Measurements from ENCODE around the gene FAF2. TPM values are rescaled to one million over a fixed set of nuclear protein-coding genes. Genes with fewer than 3 reads are reported as not detected.
"Not testable (repeated sequence)": the region's sequence is repeated elsewhere in the genome, so short reads cannot be mapped to it uniquely, and the experiment has no call there.

FAF2 gene
- total RNA-seq, 1 experiment from 2014 or later = 66.9 TPM

DNA sequence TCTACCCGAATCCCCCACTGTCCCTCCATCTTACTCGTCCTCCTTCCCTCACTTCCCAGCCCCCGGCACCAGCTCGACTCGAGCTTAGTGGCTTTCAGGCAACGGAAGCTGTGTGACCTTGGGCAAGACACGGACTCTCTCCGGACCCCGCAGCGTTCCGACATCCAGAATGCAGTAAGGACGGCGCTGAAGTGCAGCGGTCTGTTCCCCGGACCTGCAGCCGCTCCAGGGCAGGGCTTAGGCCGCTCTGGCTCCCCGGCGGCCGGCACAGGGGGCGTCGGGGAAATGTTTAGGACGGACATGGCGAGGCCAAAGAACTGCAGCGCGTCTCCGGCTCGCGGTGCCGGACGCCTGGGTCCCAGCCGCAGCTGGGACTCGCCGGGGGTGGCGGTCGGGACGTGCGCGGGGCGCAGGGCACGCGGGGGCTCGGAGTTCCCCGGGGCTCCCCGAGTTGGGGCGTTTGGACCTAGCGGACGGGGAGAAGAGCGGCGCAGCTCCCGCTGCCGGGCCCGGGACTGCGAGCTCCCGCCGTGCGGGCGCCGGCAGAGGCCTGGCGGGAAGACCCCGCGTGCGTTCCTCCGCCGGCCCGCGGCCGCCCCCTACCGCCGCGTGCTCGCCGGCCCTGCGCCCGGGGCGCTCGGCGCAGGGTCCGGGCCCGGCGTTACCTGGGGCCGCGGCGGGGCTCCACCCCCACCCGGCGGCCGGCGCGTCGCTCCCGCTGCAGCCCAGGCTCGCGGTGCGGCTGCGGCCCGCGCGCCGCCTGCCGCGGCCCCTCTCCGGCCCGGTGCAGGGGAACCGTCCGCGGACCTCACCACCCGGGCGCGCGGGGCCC, 94.6 kb downstream of the FAF2 start:
- DNase-seq (ENCODE audit: low read depth) = no peak

DNA sequence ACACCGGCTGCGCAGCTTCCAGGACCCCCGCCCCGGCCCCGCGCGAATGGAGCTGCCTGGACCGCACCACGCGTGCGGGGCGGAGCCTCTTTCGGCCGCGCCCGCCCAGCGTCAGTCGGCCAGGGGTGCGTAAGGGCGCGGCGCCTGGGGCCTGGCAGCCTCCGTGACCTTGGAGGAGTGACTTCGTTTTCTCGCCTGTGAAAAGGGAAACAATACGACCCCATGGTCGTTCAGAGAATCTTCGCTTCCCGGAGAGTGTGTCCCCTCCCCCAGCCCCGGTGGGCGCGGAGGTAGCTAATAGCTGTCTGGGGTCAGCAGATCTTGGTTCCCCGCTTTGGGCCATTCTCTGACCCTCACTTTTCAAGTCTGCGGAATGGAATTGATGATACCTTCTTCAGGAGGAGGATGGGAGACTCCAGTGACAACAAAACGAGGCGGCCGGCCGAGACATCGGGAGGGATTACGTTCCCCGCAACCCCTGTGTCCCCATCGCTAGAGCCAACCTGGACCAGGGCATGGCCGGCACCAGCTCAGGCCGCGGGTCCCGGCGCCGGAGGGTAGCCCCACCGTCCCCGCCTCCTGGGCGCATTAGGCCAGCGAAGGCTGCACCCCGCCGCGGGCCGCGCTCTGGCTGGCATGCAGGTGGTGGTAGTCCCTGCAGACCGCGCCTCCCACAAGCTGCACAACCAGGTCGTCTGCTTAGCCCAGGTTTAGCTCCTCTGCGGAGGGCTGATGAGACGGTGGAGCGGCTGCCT, 95.4 kb downstream of the FAF2 start:
- peak; percentile 56 for DNase-seq (ENCODE audit: low read depth)

DNA sequence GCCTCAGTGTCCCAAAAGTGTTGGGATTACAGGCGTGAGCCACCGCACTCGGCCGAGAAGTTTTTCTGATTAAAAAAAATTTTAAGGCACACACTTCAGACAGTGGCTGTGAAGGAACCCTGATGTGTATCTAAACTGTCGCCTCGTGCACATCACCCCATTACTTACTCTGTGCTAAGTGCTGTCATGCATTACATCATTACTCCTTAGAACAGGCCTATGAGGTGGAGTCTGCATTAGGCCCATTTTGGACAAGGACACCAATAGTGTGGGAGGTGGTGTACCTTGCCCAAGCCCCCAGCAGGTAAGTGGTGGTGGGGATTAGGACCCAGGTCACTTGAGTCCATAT, 97.2 kb downstream of the FAF2 start:
- DNase-seq (ENCODE audit: low read depth) = no peak

- no peak for DNase-seq (ENCODE audit: low read depth)
Measured at GRCh38 chr5:176545737-176546509, 97.7 kb downstream of the FAF2 start.

GRCh38 chr5:176547802-176548201, 99.6 kb downstream of the FAF2 start:
- DNase-seq (ENCODE audit: low read depth) = peak; percentile 64

- DNase-seq (ENCODE audit: low read depth) = no peak
Measured at GRCh38 chr5:176548967-176549444, 100.8 kb downstream of the FAF2 start, which contains the start of gene CDHR2. Gene CDHR2 (plus strand): TSS chr5:176549342. CDS start chr5:176565353, 16,011 bp downstream.

GRCh38 chr5:176549871-176550270, 101.7 kb downstream of the FAF2 start:
- DNase-seq (ENCODE audit: low read depth) = no peak

GRCh38 chr5:176550275-176550831, 102.2 kb downstream of the FAF2 start:
- no peak for DNase-seq (ENCODE audit: low read depth)

DNA sequence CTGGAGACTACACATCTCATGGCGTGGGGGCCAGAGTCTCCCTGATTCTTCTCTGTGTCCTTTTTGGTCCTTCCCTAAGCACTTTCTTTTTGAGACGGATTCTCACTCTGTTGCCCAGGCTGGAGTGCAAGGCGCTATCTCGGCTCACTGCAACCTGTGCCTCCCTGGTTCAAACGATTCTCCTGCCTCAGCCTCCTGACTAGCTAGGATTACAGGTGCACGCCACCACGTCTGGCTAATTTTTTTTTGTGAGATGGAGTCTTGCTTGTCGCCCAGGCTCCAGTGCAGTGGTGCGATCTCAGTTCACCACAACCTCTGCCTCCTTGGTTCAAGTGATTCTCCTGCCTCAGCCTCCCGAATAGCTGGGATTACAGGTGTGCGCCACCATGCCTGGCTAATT, 102.8 kb downstream of the FAF2 start:
- DNase-seq (ENCODE audit: low read depth) = not testable (repeated sequence)

DNA sequence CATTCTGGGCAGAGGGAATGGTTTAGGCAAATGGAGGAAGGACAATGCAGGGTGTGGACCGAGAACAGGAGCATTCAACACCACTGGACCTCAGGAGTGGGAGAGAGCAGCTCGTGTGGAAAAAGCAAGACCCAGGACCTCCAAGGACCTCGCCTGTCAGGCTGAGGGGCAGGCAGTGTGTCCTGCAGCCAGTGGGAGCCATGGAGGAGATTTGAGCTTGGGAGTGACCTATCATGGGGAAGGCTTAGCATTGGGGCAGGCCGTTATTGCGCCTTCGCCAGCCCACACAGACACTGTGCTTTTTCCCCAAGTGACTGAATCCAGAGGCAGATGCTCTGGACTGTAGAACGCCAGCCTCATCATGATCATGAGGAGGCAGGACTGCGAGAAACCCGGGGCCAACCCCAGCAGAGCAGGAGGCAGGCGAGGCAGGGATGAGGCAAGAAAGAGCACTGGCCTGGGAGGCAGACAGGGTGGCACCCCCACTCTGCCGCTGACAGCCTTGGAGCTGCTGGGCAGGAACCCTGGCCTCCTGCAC, 104.2 kb downstream of the FAF2 start:
- DNase-seq (ENCODE audit: low read depth) = no peak

- DNase-seq (ENCODE audit: low read depth) = no peak
Measured at GRCh38 chr5:176553260-176554085, 105.3 kb downstream of the FAF2 start.

GRCh38 chr5:176557846-176558245, 109.7 kb downstream of the FAF2 start:
- no peak for DNase-seq (ENCODE audit: low read depth)

Small RNA genes within 50 kb of the gene (small RNA-seq; reads per million reads assigned to genes)
- gene AC010297.1 = not detected
- not detected for gene RF00019
- gene RN7SL684P = not detected

Other genes starting within 250 kb of the FAF2 start
- gene SIMC1, start 210.0 kb upstream of the FAF2 start, total RNA-seq (2014; rRNA removed; shearing (Covaris generic)) = 9.4 and 9.6 TPM in 2 replicates
- 51.3 and 68.3 TPM in 2 replicates for gene KIAA1191, start 86.6 kb upstream of the FAF2 start, total RNA-seq (2014; rRNA removed; shearing (Covaris generic))
- gene ARL10, start 82.9 kb upstream of the FAF2 start, total RNA-seq (2014; rRNA removed; shearing (Covaris generic)) = 0.79 and 2.2 TPM in 2 replicates
- 88.6 and 94.4 TPM in 2 replicates for gene NOP16, start 59.8 kb upstream of the FAF2 start, total RNA-seq (2014; rRNA removed; shearing (Covaris generic))
- 231 and 320 TPM in 2 replicates for gene HIGD2A, start 59.6 kb upstream of the FAF2 start, total RNA-seq (2014; rRNA removed; shearing (Covaris generic))
- 156 and 158 TPM in 2 replicates for gene CLTB, start 31.8 kb upstream of the FAF2 start, total RNA-seq (2014; rRNA removed; shearing (Covaris generic))
- 10.0 and 16.7 TPM in 2 replicates for gene RNF44, start 89.0 kb downstream of the FAF2 start, total RNA-seq (2014; rRNA removed; shearing (Covaris generic))
- gene CDHR2, start 101.0 kb downstream of the FAF2 start, total RNA-seq (2014; rRNA removed; shearing (Covaris generic)) = not detected in 2 replicates
- 10.4 and 13.1 TPM in 2 replicates for gene GPRIN1, start 161.8 kb downstream of the FAF2 start, total RNA-seq (2014; rRNA removed; shearing (Covaris generic))
- 2.4 and 3.4 TPM in 2 replicates for gene SNCB, start 182.1 kb downstream of the FAF2 start, total RNA-seq (2014; rRNA removed; shearing (Covaris generic))
- gene EIF4E1B, start 182.3 kb downstream of the FAF2 start, total RNA-seq (2014; rRNA removed; shearing (Covaris generic)) = not detected in 2 replicates
- gene TSPAN17, start 199.1 kb downstream of the FAF2 start, total RNA-seq (2014; rRNA removed; shearing (Covaris generic)) = 32.8 and 47.7 TPM in 2 replicates

Measured in HT1080 (cell line).